ENCODE results near the gene CKMT1B.
"Not testable (repeated sequence)": the region's sequence is repeated elsewhere in the genome, so short reads cannot be mapped to it uniquely, and the experiment has no call there.

Gene CKMT1B

DNA sequence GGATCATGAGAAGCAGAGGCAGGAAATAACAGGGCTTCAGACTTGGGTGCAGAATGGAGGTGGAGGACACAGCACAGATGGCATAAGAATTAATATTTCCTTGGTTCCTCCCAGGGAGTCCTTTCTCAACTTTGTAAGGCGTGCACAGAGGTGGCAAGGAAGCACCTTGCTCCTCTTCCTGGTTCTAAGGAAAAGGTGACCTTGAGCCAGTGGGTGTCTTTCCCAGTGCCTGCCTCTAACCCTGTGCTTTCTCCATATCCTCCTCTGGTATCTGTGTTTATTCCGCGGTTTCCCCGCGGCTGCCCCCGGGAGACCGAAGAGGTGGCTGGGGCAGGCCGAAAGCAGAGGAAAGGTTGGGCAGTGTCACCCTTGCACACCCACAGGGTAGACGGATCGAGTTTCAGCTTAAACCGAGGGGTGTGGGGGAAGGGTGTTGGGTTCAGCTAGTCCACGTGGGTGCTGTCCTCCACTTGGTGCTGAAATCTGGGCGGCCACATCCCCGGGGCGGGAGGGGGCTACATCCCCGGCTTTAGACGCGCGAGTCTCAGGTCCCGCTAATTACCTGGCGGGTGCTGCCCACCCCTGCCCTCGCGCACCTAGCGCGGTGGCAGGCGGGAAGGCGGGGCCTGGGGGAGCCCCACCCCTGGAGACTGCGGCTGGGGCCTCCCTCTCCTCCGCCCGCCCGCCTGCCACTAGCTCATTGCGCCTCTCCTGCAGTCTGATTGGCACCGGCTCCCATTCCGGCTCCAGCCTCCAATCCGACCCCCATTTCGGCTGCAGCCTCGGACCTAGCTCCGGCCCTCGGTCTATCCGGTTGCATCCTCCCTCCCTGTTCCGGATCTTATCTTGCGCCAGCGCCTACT is at the start of gene CKMT1B:
TSS of gene CKMT1B (plus strand) at position 700 of the 863 bp plus-strand sequence. CDS start 192 bp downstream, outside the sequence.
- not testable (repeated sequence) for DNase-seq (ENCODE audit: low read depth in 2 of 3, low spot score in 2 of 3)

DNA sequence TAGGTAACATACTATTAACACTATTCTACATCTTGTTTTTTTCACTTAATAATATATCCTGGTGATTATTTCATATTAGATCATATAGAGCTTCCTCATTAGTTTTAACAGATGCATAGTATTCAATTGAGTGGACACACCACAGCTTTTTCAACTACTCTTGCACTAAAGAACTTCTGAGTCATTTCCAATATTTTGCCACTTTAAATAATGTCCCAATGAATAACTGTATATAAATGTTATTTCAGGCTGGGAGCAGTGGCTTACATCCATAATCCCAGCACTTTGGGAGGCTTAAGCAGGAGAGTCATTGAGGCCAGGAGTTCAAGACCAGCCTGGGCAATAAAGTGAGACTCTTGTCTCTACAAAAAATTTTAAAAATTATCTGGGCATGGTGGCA is 49.6 kb upstream of the CKMT1B start:
- no peak for DNase-seq (ENCODE audit: low read depth in 2 of 3, low spot score in 2 of 3)

DNA sequence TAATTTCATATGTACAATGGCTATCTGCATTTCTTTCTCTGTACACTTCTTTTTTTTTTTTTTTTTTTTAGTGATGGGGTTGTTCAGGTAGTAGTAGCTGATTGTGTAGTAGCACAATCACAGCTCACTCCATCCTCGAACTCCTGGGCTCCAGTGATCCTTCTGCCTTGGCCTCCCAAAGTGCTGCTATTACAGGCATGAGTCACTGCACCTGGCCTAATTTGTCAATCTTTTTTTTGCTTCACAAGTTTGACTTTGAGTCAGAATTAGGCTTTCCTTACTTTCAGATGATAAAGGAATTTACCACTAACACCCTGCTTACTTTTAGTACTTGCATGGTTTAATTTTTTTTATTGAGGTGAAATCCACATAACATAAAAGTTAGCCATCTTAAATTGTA is 48.4 kb upstream of the CKMT1B start:
- no peak for DNase-seq (ENCODE audit: low read depth in 2 of 3, low spot score in 2 of 3)

DNA sequence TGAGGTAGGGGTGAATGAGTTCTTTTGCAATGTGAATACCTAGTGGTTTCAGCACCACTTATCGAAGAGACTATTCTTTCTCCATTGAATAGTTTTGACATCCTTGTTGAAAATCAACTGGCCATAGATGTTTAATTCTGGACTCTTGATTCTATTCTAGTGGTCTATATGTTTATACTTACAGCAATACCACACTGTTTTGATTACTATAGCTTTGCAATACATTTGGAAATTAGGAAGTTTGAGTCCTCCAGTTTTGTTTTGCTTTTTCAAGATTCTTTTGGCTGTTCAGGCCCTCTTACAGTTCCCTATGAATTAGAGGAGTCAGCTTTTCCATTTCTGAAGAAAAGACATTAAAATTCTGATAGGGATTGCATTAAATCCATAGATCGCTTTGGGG is 46.3 kb upstream of the CKMT1B start:
- no peak for DNase-seq (ENCODE audit: low read depth in 2 of 3, low spot score in 2 of 3)

DNA sequence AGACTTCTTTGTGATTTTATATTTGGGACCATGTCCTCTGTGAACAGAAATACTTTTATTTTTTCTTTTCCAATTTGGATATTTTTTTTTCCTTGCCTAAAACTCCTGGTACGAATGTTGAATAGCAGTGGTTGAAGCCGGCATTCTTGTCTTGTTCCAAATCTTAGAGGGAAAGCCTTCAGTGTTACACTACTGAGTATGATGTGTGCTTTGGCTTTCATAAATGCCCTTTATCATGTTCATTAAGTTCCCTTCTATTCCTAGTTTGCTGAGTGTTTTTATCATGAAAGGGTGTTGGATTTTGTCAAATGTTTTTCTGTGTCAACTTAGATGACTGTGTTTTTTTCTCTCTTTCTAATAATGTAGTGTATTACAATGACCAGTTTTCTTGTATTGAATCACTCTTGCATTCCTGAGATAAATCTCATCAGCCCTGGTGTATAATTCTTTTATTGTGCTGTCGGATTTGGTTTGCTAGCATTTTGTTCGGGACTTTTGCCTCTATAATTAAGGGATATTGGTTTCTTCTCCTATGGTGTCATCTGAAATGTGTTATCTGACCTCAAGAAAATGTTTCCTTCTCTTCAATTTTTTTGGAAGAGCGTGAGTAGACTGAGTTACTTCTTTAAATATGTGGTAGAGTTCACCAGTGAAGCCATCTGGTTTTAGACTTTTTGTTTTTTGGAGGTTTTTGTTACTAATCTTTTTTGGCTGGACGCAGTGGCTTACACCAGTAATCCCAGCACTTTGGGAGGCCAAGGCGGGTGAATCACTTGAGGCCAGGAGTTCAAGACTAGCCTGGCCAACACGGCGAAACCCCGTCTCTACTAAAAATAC is 43.1 kb upstream of the CKMT1B start:
- no peak for DNase-seq (ENCODE audit: low read depth in 2 of 3, low spot score in 2 of 3)

DNA sequence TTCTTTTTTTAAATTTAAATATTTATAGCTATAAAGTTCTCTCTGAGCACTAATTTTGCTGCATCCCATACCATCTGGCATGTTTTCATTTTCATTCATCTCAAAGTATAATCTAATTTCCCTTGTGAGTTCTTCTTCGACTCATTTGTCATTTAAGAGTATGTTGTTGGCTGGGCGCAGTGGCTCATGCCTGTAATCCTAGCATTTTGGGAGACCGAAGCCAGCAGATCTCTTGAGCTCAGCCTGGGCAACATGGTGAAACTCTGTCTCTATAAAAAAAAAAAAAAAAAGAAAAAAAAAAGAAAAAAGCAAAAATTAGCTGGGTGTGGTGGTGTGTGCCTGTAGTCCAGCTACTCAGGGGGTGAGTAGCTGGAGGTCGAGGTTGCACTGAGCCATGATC is 41.6 kb upstream of the CKMT1B start:
- no peak for DNase-seq (ENCODE audit: low read depth in 2 of 3, low spot score in 2 of 3)

DNA sequence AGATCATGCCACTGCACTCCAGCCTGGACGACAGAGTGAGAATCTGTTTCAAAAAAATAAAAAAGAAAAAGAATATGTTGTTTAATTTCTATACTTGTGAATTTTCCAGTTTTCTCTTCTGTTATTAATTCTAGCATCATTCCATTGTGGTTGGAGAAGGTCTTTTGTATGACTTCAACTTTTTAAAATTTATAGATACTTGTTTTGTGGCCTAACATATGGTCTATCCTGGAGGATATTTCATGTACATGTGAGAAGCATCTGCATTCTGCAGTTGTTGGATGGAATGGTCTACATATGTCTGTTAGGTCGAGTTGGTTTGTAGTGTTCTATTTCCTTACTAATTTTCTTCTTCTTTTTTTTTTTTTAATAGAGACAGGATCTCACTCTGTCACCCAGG is 40.8 kb upstream of the CKMT1B start:
- no peak for DNase-seq (ENCODE audit: low read depth in 2 of 3, low spot score in 2 of 3)

DNA sequence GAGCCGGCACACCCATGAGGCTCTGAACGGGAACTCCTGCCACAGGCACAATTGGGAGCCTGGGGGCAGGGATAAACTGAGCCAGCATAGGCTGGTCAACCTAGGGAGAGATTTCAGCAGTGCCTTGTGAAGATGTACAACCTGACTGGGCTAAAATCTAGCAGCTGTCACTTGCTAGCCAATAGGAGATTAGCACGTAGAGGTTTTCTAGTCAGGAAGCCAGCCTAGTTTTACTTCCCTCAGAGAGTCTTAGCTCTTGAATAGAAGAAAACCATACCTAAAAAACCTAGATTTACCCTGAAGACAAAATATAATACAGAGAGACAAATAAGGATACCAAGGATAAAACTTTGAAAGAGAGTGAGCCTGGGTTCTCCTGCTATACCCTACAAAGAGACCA is 31.1 kb upstream of the CKMT1B start:
- DNase-seq (ENCODE audit: low read depth in 2 of 3, low spot score in 2 of 3), result not testable (repeated sequence)

DNA sequence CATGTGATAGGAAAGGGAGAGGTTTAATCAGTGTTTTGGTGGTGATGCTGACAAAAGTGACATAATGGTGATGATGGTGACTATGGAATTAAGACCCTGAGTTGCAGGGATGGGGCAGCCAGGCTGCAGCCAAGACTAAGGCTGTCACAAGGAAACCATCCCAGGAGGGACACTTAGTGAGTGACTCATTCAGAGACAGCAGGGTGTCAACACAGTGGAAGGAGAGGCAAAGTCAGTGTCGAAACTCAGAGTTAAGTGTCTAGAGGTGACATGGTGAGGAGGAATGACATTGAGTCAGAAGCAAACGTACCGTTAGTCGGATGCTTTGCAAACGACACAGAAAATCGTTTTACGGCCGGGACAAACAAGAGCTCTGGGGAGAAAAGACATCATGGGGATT is 30.0 kb upstream of the CKMT1B start:
- not testable (repeated sequence) for DNase-seq (ENCODE audit: low read depth in 2 of 3, low spot score in 2 of 3)

DNA sequence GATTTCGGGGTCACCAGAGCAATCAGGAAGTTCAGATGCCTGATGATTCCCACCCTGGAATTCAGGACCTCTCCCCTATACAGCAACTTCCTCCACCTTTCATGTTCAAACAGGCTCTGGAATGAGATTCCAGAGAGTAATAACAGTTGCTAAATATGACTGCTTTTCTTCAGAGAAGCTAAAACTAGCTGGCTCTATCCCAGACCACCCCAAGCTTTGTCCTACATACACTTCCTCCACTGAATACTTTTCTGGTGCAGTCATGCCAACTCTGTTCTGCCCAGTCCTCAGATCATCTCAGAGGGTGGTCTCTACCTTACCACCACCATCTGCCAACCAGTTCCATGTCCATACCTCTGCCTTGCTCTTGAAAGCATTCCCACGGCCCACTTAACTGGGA is 27.2 kb upstream of the CKMT1B start:
- DNase-seq (ENCODE audit: low read depth in 2 of 3, low spot score in 2 of 3), result not testable (repeated sequence)

DNA sequence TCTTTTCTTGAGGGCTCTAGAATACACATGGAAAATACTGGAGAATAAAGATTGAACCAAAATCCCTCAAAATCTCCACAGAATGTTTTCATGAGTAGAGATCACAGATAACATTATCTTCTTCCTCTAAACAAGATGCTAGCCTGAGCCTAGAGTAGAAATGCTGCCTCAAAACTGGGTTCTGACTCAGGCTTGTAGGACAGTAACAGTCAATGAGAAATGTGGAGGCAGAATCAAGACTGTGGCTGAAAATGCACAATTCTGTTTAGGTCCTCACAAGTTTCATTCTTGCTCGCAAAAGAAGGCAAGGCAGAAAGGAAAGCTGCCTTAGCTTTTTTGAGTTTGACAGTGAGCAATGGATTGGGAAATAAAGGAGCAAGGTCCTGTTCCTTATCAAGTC is 19.2 kb upstream of the CKMT1B start:
- DNase-seq (ENCODE audit: low read depth in 2 of 3, low spot score in 2 of 3), result not testable (repeated sequence)

DNA sequence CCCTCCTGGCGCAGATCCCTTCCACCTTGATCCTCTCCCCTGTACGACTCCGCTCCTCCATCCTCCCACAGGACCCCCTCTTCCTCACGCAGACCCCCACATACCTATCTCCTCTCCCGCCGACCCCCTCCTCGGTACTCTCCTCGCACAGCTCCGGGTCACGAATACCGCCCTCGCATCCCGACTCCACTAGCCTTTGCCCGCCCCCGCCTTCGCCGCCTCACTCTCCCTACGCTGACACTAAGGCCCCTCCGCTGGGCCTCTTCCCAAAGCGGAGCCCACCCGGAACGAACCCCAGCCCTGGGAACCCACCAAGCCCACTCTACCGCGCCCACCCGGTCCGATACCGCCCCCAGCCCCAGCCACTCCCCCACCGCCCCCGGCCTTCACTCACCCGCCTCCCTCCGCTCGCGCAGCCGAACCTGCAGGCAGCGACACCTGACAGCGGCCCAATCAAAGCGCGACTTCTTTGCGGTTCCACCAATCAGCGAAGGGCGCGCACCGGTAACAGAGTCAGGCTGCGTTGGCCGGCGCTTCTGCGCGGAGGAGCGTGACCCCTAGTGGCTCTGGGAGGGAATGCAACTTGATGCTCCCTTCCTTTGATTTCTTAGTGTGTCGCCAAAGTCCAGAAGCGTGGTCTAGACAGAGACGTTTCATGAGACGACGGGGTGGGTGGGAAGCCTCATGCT is 3.9 kb upstream of the CKMT1B start, which contains the start of gene PPIP5K1:
TSS of gene PPIP5K1 (minus strand) at position 431 of the 689 bp plus-strand sequence. CDS start 5,704 bp downstream, outside the sequence.
- not testable (repeated sequence) for DNase-seq (ENCODE audit: low read depth in 2 of 3, low spot score in 2 of 3)

DNA sequence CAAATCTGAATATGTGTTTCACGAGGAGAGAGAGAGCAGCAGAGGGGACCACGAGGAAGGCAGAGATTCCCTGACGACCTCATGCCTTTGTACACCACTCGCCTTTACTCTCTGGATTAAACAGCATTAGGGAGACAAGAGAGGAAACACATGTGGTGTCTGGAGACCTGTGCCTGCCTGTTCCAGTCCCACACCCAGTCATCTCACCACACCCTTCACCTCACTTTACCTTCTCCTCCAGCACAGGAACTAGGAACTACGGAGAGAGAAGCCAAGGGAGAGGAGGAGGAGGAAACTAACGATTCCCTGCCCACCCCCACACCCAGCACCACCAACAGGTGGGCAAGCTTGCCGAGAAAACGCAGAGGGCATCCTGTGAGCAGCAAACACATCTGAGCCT is 986 bp upstream of the CKMT1B start:
- not testable (repeated sequence) for DNase-seq (ENCODE audit: low read depth in 2 of 3, low spot score in 2 of 3)

DNA sequence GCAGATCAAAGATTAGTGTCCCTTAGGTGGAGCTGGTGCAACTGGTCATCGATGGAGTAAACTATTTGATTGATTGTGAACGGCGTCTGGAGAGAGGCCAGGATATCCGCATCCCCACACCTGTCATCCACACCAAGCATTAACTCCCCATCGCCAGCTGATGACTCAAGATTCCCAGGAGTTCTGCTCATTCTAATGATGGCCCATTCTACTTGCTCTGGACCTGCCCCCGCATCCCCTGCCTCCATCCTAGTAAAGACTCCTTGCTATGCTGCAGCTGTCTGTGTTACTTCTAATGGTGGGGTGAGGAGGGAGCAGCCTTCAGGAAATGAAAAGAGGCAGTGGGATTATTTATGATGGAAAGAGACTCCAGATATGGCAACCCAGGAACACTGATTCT is 5.3 kb downstream of the CKMT1B start:
- not testable (repeated sequence) for DNase-seq (ENCODE audit: low read depth in 2 of 3, low spot score in 2 of 3)

DNA sequence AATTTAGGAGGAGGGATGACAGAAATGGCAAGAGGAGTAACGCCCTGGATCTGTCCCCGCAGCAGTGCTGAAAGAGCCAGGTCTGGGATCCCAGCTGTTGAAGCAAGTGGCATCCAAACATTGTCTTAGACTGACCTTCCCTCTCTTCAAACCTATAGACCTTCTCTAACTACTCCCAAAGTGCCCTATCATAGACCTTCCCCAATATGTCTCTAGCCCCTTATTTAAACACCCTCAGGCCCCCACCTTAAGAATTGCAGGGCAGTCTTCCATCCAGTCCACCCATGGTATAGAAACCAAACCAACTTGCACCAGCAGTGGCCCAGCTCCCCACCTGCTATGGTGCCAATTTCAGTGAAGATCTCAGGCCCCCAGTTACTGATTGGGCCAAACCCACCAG is 6.4 kb downstream of the CKMT1B start:
- DNase-seq (ENCODE audit: low read depth in 2 of 3, low spot score in 2 of 3), result not testable (repeated sequence)

DNA sequence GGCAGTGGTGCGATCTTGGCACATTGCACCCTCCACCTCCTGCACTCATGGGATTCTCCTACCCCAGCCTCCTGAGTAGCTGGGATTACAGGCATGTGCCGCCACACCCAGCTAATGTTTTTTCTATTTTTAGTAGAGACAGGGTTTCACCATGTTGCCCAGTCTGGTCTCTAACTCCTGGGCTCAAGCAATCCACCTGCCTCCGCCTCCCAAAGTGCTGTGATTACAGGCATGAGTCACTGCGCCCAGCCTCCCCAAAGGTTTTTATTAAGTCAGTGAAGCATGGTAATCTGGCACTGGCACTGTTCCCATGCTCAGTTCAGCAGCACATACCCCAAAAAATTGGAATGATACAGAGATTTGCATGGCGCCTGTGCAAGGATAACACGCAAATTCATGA is 8.4 kb downstream of the CKMT1B start:
- not testable (repeated sequence) for DNase-seq (ENCODE audit: low read depth in 2 of 3, low spot score in 2 of 3)

DNA sequence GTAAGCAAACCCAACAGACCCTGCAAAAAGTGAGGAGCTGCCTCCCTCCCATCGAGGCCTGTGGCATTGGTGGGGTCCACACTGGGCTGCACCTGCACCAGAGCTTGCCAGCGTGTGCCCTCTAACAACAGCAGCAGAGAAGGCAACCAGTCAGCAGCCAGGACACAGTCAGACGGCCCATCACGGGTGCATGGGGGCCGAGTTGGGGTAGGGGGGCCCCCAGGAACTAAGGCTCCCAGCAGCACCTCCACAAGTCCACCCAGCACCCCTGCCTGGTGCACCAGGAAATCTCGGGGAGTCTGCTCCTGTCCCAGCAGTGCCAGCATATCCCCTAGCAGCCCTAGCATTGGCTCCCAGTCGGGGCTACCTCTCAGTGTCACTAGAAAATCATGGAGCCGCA is 23.9 kb downstream of the CKMT1B start:
- DNase-seq (ENCODE audit: low read depth in 2 of 3, low spot score in 2 of 3), result not testable (repeated sequence)

DNA sequence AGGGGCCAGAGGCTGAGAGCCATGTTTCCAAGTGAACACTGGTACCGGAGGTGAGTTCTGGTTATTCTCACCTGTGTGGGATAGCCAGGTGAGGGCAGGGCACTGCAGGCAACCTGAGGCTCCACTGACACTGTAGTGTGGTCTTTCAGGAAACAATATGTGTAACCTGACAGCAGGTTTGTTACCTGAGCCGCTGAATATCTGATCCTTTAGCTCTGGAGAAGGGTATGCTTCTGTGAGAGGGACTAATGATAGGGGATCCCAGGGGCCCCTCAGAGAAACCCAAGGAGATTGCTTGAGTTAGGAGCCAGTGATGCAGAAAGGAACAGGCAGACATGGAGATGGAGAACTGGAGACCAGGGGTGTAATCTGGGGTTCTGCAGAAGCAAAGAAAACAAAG is 24.9 kb downstream of the CKMT1B start, which contains the start of gene STRC:
TSS of gene STRC (minus strand) at position 101 of the 400 bp plus-strand sequence. CDS start at position 23, 78 bp downstream.
- not testable (repeated sequence) for DNase-seq (ENCODE audit: low read depth in 2 of 3, low spot score in 2 of 3)

DNA sequence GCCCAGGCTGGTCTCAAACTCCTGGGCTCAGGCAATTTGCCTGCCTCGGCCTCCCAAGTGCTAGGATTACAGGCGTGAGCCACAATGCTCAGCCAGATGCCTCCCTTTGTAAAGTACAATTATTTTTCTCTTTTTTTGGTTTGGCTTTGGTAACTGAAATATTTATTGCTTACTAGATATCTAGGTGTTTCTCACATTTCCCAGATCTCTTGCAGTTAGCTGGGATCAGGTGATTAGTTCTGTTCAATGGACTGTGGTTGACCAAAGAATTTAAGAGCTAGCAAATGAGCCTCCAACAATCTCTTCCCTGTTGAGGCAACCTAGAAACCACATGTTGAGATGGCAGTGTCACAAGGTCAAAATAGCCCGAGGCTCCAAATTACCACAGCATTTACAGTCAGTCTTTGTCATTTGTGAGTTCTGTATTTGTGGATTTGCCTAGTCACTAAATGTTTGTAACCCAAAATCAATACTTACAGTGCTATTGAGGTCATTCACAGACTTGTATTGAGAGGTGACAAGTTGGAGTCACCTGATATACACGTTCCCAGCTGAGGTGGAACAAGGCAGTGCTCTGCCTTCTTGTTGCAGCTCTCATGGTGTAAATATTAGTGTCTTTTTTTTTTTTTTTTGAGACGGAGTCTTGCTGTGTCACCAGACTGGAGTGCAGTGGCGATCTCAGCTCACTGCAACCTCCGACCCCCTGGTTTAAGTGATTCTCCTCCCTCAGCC is 28.4 kb downstream of the CKMT1B start:
- not testable (repeated sequence) for DNase-seq (ENCODE audit: low read depth in 2 of 3, low spot score in 2 of 3)

DNA sequence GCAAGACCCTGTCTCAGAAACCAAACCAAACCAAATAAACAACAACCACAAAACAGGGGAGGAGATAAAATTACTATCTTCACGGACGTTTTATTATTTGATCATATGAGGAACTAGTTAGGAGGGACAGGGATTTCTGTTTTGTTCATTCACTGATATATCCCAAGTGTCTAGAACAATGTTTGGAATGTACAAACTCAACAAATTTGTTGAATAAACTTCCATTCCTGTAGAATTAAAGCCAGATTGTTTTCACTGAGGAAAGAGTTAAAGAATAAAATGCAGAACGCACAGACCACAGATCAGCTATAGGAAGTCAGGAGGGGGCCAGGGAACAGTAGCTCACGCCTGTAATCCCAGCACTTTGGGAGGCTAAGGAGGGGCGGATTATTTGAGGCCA is 31.3 kb downstream of the CKMT1B start:
- no peak for DNase-seq (ENCODE audit: low read depth in 2 of 3, low spot score in 2 of 3)

Data from activated CD8-positive, alpha-beta memory T cell treated with anti-CD3 and anti-CD28 coated beads for 48 hours (primary cell).